HepG2 (cell line): ENCODE data around the gene TREML1. TPM values are rescaled to one million over a fixed set of nuclear protein-coding genes. Genes with fewer than 3 reads are reported as not detected.

Experiments
- ATAC-seq: fragments of 200-7000 bp; cut with Tn5 transposase; 3 replicates; pipeline ENCODE4 v1.9.1; 2020; ENCODE audit warnings: mild to moderate bottlenecking, moderate library complexity
- BruUV-seq: library from RNA; stranded (reverse); fragments of 400-500 nt; replicated peaks from 2 replicates; lab custom pipeline; 2021; lab: Mats Ljungman, UMichigan
- CTCF ChIA-PET: fragments of 300-600 bp; formaldehyde crosslinking; extraction: SDS; loops from one replicate; lab custom pipeline; 2021; ENCODE audit warnings: low total read pairs, inconsistent platforms, low intra/inter-chr PET ratio; lab: Yijun Ruan, JAX
- POLR2A ChIA-PET: fragments of 350-600 bp; sonication (Branson Sonifier 250); formaldehyde crosslinking; loops from one replicate; lab custom pipeline; 2020; ENCODE audit warnings: antibody characterized with exemption, inconsistent platforms; lab: Yijun Ruan, JAX
- DNase-seq: peaks from one replicate; pipeline ENCODE4 v3.0.0-alpha.2; 2015; ENCODE audit warnings: low spot score
- FAIRE-seq: peaks from 3 replicates; lab custom pipeline; 2011; peaks lifted over from hg19 to GRCh38; lab: Jason Lieb, UNC
- H2AFZ ChIP-seq: one replicate; pipeline ENCODE4 v1.6.1; 2011; ENCODE audit warnings: low read length, inconsistent platforms
- H3K27ac ChIP-seq: fragments of 300-600 bp; 3 replicates; pipeline ENCODE4 v1.8.0; 2011; ENCODE audit warnings: mixed run types, mild to moderate bottlenecking, mixed read lengths, low read length, inconsistent platforms; ENCODE audit not compliant: insufficient read depth; ENCODE audit errors: extremely low read length
- H3K27me3 ChIP-seq, 2 experiments: fragments of 200-600 bp in 1 of 2; 2 replicates in 1 of 2; 3 replicates in 1 of 2; pipeline versions ENCODE4 v1.6.0 to v1.8.0; 2011; ENCODE audit warnings: low read length in 2 of 2, mild to moderate bottlenecking in 2 of 2, moderate library complexity in 2 of 2, inconsistent platforms in 1 of 2; ENCODE audit not compliant: insufficient read depth in 2 of 2, control insufficient read depth in 1 of 2
- H3K36me3 ChIP-seq, 2 experiments: fragments of 200-600 bp in 1 of 2; replicated peaks in 1 of 2; 2 replicates in 1 of 2; 3 replicates in 1 of 2; pipeline versions ENCODE4 v1.5.1 to v1.8.0; 2011; ENCODE audit warnings: low read length in 2 of 2, inconsistent platforms in 1 of 2; ENCODE audit not compliant: insufficient read depth in 2 of 2, control insufficient read depth in 1 of 2
- H3K4me1 ChIP-seq: 2 replicates; pipeline ENCODE4 v1.5.1; 2012; ENCODE audit warnings: low read length, inconsistent platforms; ENCODE audit not compliant: insufficient read depth
- H3K4me2 ChIP-seq: 2 replicates; pipeline ENCODE4 v1.6.0; 2011; ENCODE audit warnings: low read depth, low read length, inconsistent platforms
- H3K4me3 ChIP-seq, 3 experiments: fragments of 200-600 bp in 1 of 3; sonication (generic), shearing (Covaris generic) in 1 of 3; replicated peaks in 1 of 3; 2 replicates each; pipeline ENCODE4 v1.5.1; 2011 to 2016; ENCODE audit warnings: low read length in 3 of 3, inconsistent platforms in 2 of 3, low read depth in 2 of 3, mild to moderate bottlenecking in 2 of 3, control low read depth in 1 of 3, mixed read lengths in 1 of 3; ENCODE audit not compliant: insufficient read depth in 1 of 3
- H3K79me2 ChIP-seq: one replicate; pipeline ENCODE4 v1.6.1; 2011; ENCODE audit warnings: low read length, inconsistent platforms; ENCODE audit not compliant: insufficient read depth
- H3K9ac ChIP-seq: 2 replicates; pipeline ENCODE4 v1.6.0; 2011; ENCODE audit warnings: mild to moderate bottlenecking, low read depth, low read length, inconsistent platforms; ENCODE audit not compliant: insufficient read depth
- H3K9me3 ChIP-seq: 2 replicates; pipeline ENCODE4 v1.5.1; 2012; ENCODE audit warnings: mild to moderate bottlenecking, low read length
- H4K20me1 ChIP-seq: 2 replicates; pipeline ENCODE4 v1.6.0; 2011; ENCODE audit warnings: inconsistent platforms, mild to moderate bottlenecking, low read length, moderate library complexity; ENCODE audit not compliant: insufficient read depth
- AGO2 ChIP-seq: fragments of 200-400 bp; formaldehyde crosslinking; optimal IDR thresholded peaks from 2 replicates; pipeline ENCODE3; 2017; ENCODE audit warnings: mild to moderate bottlenecking, low read depth, low read length, moderate library complexity
- GABPB1 ChIP-seq: IDR thresholded peaks from 2 replicates; pipeline ENCODE4 v1.6.1; 2016; ENCODE audit warnings: mild to moderate bottlenecking, missing genetic modification reagents, moderate library complexity, missing compliant biosample characterization
- MATR3 ChIP-seq: sonication (generic); formaldehyde crosslinking; IDR thresholded peaks from 2 replicates; pipeline ENCODE4 v1.4.0; 2020; ENCODE audit warnings: missing genetic modification reagents
- NFIB ChIP-seq: sonication (generic); formaldehyde crosslinking; IDR thresholded peaks from 2 replicates; pipeline ENCODE4 v1.9.0; 2021; ENCODE audit warnings: missing genetic modification reagents, mild to moderate bottlenecking, borderline replicate concordance
- NFYC ChIP-seq: IDR thresholded peaks from 2 replicates; pipeline ENCODE4 v1.6.1; 2016; ENCODE audit warnings: missing genetic modification reagents, missing compliant biosample characterization
- RAD21 ChIP-seq: fragments of 450-650 bp; formaldehyde crosslinking; IDR thresholded peaks from 2 replicates; pipeline ENCODE4 v1.5.0; 2020; ENCODE audit warnings: mild to moderate bottlenecking
- RARG ChIP-seq: sonication (generic); formaldehyde crosslinking; IDR thresholded peaks from 2 replicates; pipeline ENCODE4 v1.4.0; 2020; ENCODE audit warnings: low read depth, mild to moderate bottlenecking, missing genetic modification reagents
- ZFP62 ChIP-seq: sonication (generic); formaldehyde crosslinking; IDR thresholded peaks from 2 replicates; pipeline ENCODE4 v1.4.0; 2020; ENCODE audit warnings: missing genetic modification reagents
- ZNF670 ChIP-seq: sonication (generic); formaldehyde crosslinking; IDR thresholded peaks from 2 replicates; pipeline ENCODE4 v1.8.0; 2022; ENCODE audit warnings: mild to moderate bottlenecking, missing genetic modification reagents, borderline replicate concordance
- WGBS: methylation state at CpG from one replicate; pipeline ENCODE4 v1.1.6; 2017; ENCODE audit warnings: low lambda C conversion rate; 5-methylcytosine and 5-hydroxymethylcytosine counted together
- in situ Hi-C: cut with HindIII; loops from 2 replicates; pipeline ENCODE4 v1.10.0; 2017; ENCODE audit warnings: low pct_unique_long_range_greater_than_20kb; ENCODE audit not compliant: extremely low pct_ligation_motif_present
- intact Hi-C: fragments of 100-400 bp; cut with micrococcal nuclease; formaldehyde crosslinking; loops from one replicate; pipeline ENCODE4 v1.10.0; 2022; ENCODE audit not compliant: unreplicated experiment
- polyA plus RNA-seq, 8 experiments: library from polyadenylated mRNA; depleted of rRNA in 3 of 8; stranded (reverse) in 7 of 8; unstranded in 1 of 8; fragments of >200 nt; fragmentation: Illumina TruSeq in 4 of 8; extraction: Trizol in 4 of 8; gene quantifications; 2 replicates each; pipeline versions ENCODE4 v1.2.1 to v1.2.3, GENCODE V29; 2011 to 2016; ENCODE audit warnings: low read depth in 4 of 8, missing spikeins in 1 of 8, mixed read lengths in 1 of 8; ENCODE audit not compliant: insufficient read depth in 1 of 8
- total RNA-seq, 5 experiments: library from RNA; depleted of rRNA; stranded (reverse); fragments of >200 nt; fragmentation: Illumina TruSeq; extraction: Trizol; gene quantifications; 2 replicates each; pipeline ENCODE4 v1.2.3, GENCODE V29; 2016; ENCODE audit warnings: low read depth in 1 of 5
- TF ChIP-seq, protein P1 (sequence below): sonication (generic); formaldehyde crosslinking; IDR thresholded peaks from 2 replicates; pipeline ENCODE4 v1.8.1; 2023; ENCODE audit warnings: mild to moderate bottlenecking, moderate library complexity, missing genetic modification reagents
- TF ChIP-seq, protein P2 (sequence below): sonication (generic); formaldehyde crosslinking; IDR thresholded peaks from 2 replicates; pipeline ENCODE4 v1.4.0; 2020; ENCODE audit warnings: missing genetic modification reagents, borderline replicate concordance

TREML1 gene
- total and polyA plus RNA-seq, 2 of the 13 experiments (the other 11 are each of a cell fraction or from before 2014, with no cell fraction given) = not detected

GRCh38 chr6:41171908-41172307 is 17.8 kb upstream of the TREML1 start:
- TF ChIP-seq ZFP62 (CRISPR knock-in tag) = no peak
- TF ChIP-seq RAD21 = no peak
- no peak for TF ChIP-seq AGO2
- TF ChIP-seq MATR3 (CRISPR knock-in tag) = no peak
- TF ChIP-seq, protein P1, sequence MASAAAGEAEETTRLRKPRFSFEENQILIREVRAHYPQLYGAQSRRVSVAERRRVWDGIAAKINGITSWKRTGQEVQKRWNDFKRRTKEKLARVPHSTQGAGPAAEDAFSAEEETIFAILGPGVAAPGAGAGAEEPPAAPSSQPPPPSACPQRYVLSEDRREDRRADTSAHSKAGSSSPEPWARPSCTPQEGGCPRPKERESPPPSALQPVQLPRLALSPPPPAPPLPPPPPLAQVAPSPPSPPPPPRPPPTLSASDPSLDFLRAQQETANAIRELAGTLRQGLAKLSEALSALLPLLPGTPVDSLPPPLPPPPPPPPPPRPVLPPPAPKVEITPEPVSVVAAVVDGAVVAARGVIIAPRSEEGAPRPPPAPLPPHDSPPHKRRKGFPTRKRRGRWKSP (CRISPR knock-in tag) = no peak
- TF ChIP-seq GABPB1 (CRISPR knock-in tag) = no peak
- TF ChIP-seq NFYC (CRISPR knock-in tag) = no peak
- TF ChIP-seq NFIB (CRISPR knock-in tag) = no peak
- Histone ChIP-seq H3K36me3 (no peaks in the 10 kb centered on the region), H3K27ac (no peak overlapping the region), H3K9ac (no peak overlapping the region), H2AFZ (no peak overlapping the region), H3K79me2 (no peaks in the 10 kb centered on the region), H3K4me2 (no peak overlapping the region), H3K27me3 (no peaks in the 10 kb centered on the region; a peak in 2 of 5 replicates), H3K4me1 (no peaks in the 10 kb centered on the region), H3K9me3 (no peaks in the 10 kb centered on the region), H3K4me3 (no peak overlapping the region), H4K20me1 (no peaks in the 10 kb centered on the region)
- FAIRE-seq (no peak), ATAC-seq (no peak), DNase-seq (no peak)
- 17% methylated on average over 3 of the region's 3 CpGs for WGBS
- in situ Hi-C loops (no loop called here), intact Hi-C loops (no loop called here)
- BruUV-seq = no TSS peak
- ChIA-PET CTCF (no interaction called here), POLR2A (no interaction called here)

GRCh38 chr6:41170547-41171160 is 16.5 kb upstream of the TREML1 start:
- no peak overlapping the region for H3K4me3 ChIP-seq
- no peaks in the 10 kb centered on the region; a peak in 1 of 5 replicates for H3K27me3 ChIP-seq
- no peaks in the 10 kb centered on the region for H3K79me2 ChIP-seq
- FAIRE-seq (no peak), DNase-seq (no peak), ATAC-seq (no peak)
- H3K9me3 ChIP-seq = no peaks in the 10 kb centered on the region
- no peak overlapping the region for H2AFZ ChIP-seq
- no peak overlapping the region for H3K4me2 ChIP-seq
- POLR2A ChIA-PET = no interaction called here
- no peak overlapping the region for H3K9ac ChIP-seq
- intact Hi-C loops = no loop called here
- no peaks in the 10 kb centered on the region for H4K20me1 ChIP-seq
- H3K27ac ChIP-seq = no peak overlapping the region
- WGBS = 27% methylated on average over 4 of the region's 4 CpGs
- TF ChIP-seq, protein P2, sequence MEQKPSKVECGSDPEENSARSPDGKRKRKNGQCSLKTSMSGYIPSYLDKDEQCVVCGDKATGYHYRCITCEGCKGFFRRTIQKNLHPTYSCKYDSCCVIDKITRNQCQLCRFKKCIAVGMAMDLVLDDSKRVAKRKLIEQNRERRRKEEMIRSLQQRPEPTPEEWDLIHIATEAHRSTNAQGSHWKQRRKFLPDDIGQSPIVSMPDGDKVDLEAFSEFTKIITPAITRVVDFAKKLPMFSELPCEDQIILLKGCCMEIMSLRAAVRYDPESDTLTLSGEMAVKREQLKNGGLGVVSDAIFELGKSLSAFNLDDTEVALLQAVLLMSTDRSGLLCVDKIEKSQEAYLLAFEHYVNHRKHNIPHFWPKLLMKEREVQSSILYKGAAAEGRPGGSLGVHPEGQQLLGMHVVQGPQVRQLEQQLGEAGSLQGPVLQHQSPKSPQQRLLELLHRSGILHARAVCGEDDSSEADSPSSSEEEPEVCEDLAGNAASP (CRISPR knock-in tag) = no peak
- no peak for TF ChIP-seq ZNF670
- TF ChIP-seq RARG (CRISPR knock-in tag) = no peak
- H3K36me3 ChIP-seq = no peaks in the 10 kb centered on the region
- CTCF ChIA-PET = no interaction called here
- BruUV-seq = no TSS peak
- no peaks in the 10 kb centered on the region for H3K4me1 ChIP-seq
- in situ Hi-C loops = no loop called here
